H1 (cell line): ENCODE measurements around the gene VHLL. TPM values are rescaled to one million over a fixed set of nuclear protein-coding genes. Genes with fewer than 3 reads are reported as not detected.

Experiments
- CTCF ChIA-PET: fragments of 300-600 bp; sonication (Branson Sonifier 250); formaldehyde crosslinking; loops from one replicate; lab custom pipeline; 2021; ENCODE audit not compliant: partially characterized antibody; lab: Charles Lee
- POLR2A ChIA-PET: fragments of 300-600 bp; sonication (Branson Sonifier 250); formaldehyde crosslinking; loops from one replicate; lab custom pipeline; 2021; ENCODE audit warnings: inconsistent platforms; ENCODE audit not compliant: partially characterized antibody; lab: Charles Lee
- DNase-seq, 2 experiments: peaks; one replicate each; pipeline versions ENCODE4 v3.0.0 to v3.0.0-alpha.2; 2010 to 2022; ENCODE audit warnings: low spot score in 2 of 2, low read depth in 1 of 2, mixed read lengths in 1 of 2
- FAIRE-seq: peaks from 2 replicates; lab custom pipeline; 2011; peaks lifted over from hg19 to GRCh38; lab: Jason Lieb, UNC
- H2AFZ ChIP-seq: 2 replicates; pipeline ENCODE4 v1.8.1; 2012; ENCODE audit warnings: low read length, inconsistent platforms
- H2AK5ac ChIP-seq: 2 replicates; pipeline ENCODE4 v1.6.1; 2013; ENCODE audit warnings: low read depth, low read length
- H2BK120ac ChIP-seq: replicated peaks from 2 replicates; pipeline ENCODE3; 2013; ENCODE audit warnings: low read depth, low read length, inconsistent platforms
- H2BK12ac ChIP-seq: 2 replicates; pipeline ENCODE4 v1.6.1; 2013; ENCODE audit warnings: low read depth, low read length
- H2BK15ac ChIP-seq: 2 replicates; pipeline ENCODE4 v1.6.1; 2013; ENCODE audit warnings: low read length
- H2BK20ac ChIP-seq: 2 replicates; pipeline ENCODE4 v1.6.1; 2013; ENCODE audit warnings: low read length
- H2BK5ac ChIP-seq: 2 replicates; pipeline ENCODE4 v1.6.1; 2013; ENCODE audit warnings: low read depth, low read length
- H3K14ac ChIP-seq: 2 replicates; pipeline ENCODE4 v1.6.1; 2013; ENCODE audit warnings: inconsistent platforms; ENCODE audit not compliant: insufficient read length
- H3K18ac ChIP-seq: 2 replicates; pipeline ENCODE4 v1.6.1; 2013; ENCODE audit warnings: low read length; ENCODE audit errors: extremely low read depth
- H3K23ac ChIP-seq: 2 replicates; pipeline ENCODE4 v1.6.1; 2013; ENCODE audit warnings: inconsistent platforms; ENCODE audit not compliant: insufficient read length
- H3K23me2 ChIP-seq: 2 replicates; pipeline ENCODE4 v1.6.1; 2013; ENCODE audit warnings: low read depth, low read length
- H3K27ac ChIP-seq: 2 replicates; pipeline ENCODE4 v1.6.1; 2011; ENCODE audit warnings: low read depth, low read length, inconsistent platforms
- H3K27me3 ChIP-seq, 4 experiments: replicated peaks in 1 of 4; 1 replicate in 1 of 4; 2 replicates in 3 of 4; pipeline versions ENCODE4 v1.6.1 to v1.8.1; 2011 to 2013; ENCODE audit warnings: low read length in 3 of 4, mild to moderate bottlenecking in 3 of 4, inconsistent platforms in 2 of 4, mixed read lengths in 2 of 4, moderate library complexity in 1 of 4; ENCODE audit not compliant: control insufficient read depth in 3 of 4, insufficient read depth in 3 of 4; ENCODE audit errors: extremely low read depth in 1 of 4
- H3K36me3 ChIP-seq, 4 experiments: 2 replicates each; pipeline versions ENCODE4 v1.6.1 to v1.8.1; 2011 to 2013; ENCODE audit warnings: mild to moderate bottlenecking in 4 of 4, low read length in 3 of 4, moderate library complexity in 2 of 4, control low read depth in 1 of 4, inconsistent platforms in 1 of 4; ENCODE audit not compliant: insufficient read depth in 4 of 4, control insufficient read depth in 2 of 4
- H3K4ac ChIP-seq: replicated peaks from 2 replicates; pipeline ENCODE3; 2013; ENCODE audit warnings: low read length, low read depth, mixed read lengths, inconsistent platforms; ENCODE audit not compliant: insufficient read length
- H3K4me1 ChIP-seq, 4 experiments: replicated peaks in 1 of 4; 1 replicate in 1 of 4; 2 replicates in 3 of 4; pipeline versions ENCODE4 v1.6.1 to v1.8.1; 2011 to 2013; ENCODE audit warnings: low read length in 3 of 4, inconsistent platforms in 2 of 4, mixed read lengths in 1 of 4; ENCODE audit not compliant: insufficient read depth in 4 of 4, control insufficient read depth in 3 of 4
- H3K4me2 ChIP-seq, 2 experiments: 2 replicates each; pipeline versions ENCODE4 v1.6.1 to v1.8.1; 2011 to 2013; ENCODE audit warnings: low read depth in 2 of 2, low read length in 2 of 2, control low read depth in 1 of 2, inconsistent platforms in 1 of 2, mild to moderate bottlenecking in 1 of 2; ENCODE audit not compliant: insufficient read depth in 1 of 2
- H3K4me3 ChIP-seq, 4 experiments: fragments of 200-600, 300-600 bp in 1 of 4; sonication (generic), shearing (Covaris generic), sonication (Bioruptor Twin) in 1 of 4; 2 replicates each; pipeline versions ENCODE4 v1.5.1 to v1.8.1; 2011 to 2016; ENCODE audit warnings: low read length in 4 of 4, low read depth in 3 of 4, control low read depth in 2 of 4, inconsistent platforms in 2 of 4, mild to moderate bottlenecking in 2 of 4, mixed read lengths in 1 of 4, moderate library complexity in 1 of 4; ENCODE audit not compliant: insufficient read depth in 2 of 4; ENCODE audit errors: extremely low read depth in 1 of 4
- H3K56ac ChIP-seq: replicated peaks from 2 replicates; pipeline ENCODE3; 2013; ENCODE audit warnings: low read depth, mild to moderate bottlenecking, mixed read lengths, low read length, inconsistent platforms; ENCODE audit not compliant: insufficient read length
- H3K79me1 ChIP-seq: 2 replicates; pipeline ENCODE4 v1.6.1; 2013; ENCODE audit warnings: low read depth, low read length, control low read depth
- H3K79me2 ChIP-seq, 2 experiments: 2 replicates each; pipeline versions ENCODE4 v1.6.1 to v1.8.1; 2012 to 2013; ENCODE audit warnings: low read length in 2 of 2, mild to moderate bottlenecking in 2 of 2, inconsistent platforms in 1 of 2; ENCODE audit not compliant: insufficient read depth in 2 of 2, control insufficient read depth in 1 of 2
- H3K9ac ChIP-seq, 4 experiments: replicated peaks in 1 of 4; 1 replicate in 1 of 4; 2 replicates in 3 of 4; pipeline versions ENCODE4 v1.6.1 to v1.8.1; 2011 to 2013; ENCODE audit warnings: low read depth in 3 of 4, low read length in 3 of 4, control low read depth in 2 of 4, mild to moderate bottlenecking in 2 of 4, moderate library complexity in 2 of 4, inconsistent platforms in 1 of 4; ENCODE audit errors: extremely low read depth in 1 of 4
- H3K9me3 ChIP-seq, 2 experiments: 2 replicates each; pipeline versions ENCODE4 v1.6.1 to v1.8.1; 2012 to 2013; ENCODE audit warnings: mild to moderate bottlenecking in 2 of 2, moderate library complexity in 2 of 2, control low read depth in 1 of 2, inconsistent platforms in 1 of 2, low read depth in 1 of 2, low read length in 1 of 2, mixed read lengths in 1 of 2; ENCODE audit not compliant: insufficient read depth in 2 of 2
- H4K20me1 ChIP-seq, 2 experiments: replicated peaks in 1 of 2; 2 replicates each; pipeline versions ENCODE3 to v1.8.1; 2011 to 2013; ENCODE audit warnings: inconsistent platforms in 2 of 2, low read length in 2 of 2, mild to moderate bottlenecking in 1 of 2; ENCODE audit not compliant: insufficient read depth in 2 of 2, control insufficient read depth in 1 of 2
- H4K5ac ChIP-seq: 2 replicates; pipeline ENCODE4 v1.6.1; 2013; ENCODE audit warnings: low read length, low read depth, mixed read lengths, inconsistent platforms; ENCODE audit not compliant: insufficient read length
- H4K8ac ChIP-seq: 2 replicates; pipeline ENCODE4 v1.8.0; 2013; ENCODE audit warnings: mild to moderate bottlenecking, moderate library complexity, low read length, inconsistent platforms; ENCODE audit not compliant: insufficient read depth; ENCODE audit errors: extremely low read depth
- H4K91ac ChIP-seq: replicated peaks from 2 replicates; pipeline ENCODE3; 2013; ENCODE audit warnings: low read length, mixed read lengths, inconsistent platforms; ENCODE audit not compliant: insufficient read length
- POLR2A ChIP-seq, 2 experiments: IDR thresholded peaks; 1 replicate in 1 of 2; 2 replicates in 1 of 2; pipeline ENCODE4 v1.6.1; 2011; ENCODE audit warnings: low read depth in 2 of 2, low read length in 2 of 2, mild to moderate bottlenecking in 2 of 2; ENCODE audit errors: control extremely low read depth in 1 of 2
- TBP ChIP-seq: IDR thresholded peaks from 2 replicates; pipeline ENCODE4 v1.6.1; 2011; ENCODE audit warnings: low read depth, low read length, improper control_type of control experiment
- WGBS, 2 experiments: shearing (Covaris generic) in 1 of 2; methylation state at CpG; one replicate each; pipeline versions ENCODE4 v1.1.6 to v1.1.7; 2013 to 2015; ENCODE audit warnings: low lambda C conversion rate in 2 of 2, mixed read lengths in 2 of 2, inconsistent platforms in 1 of 2, low coverage in 1 of 2, missing lambda C conversion rate in 1 of 2; ENCODE audit not compliant: insufficient replicate concordance in 2 of 2, insufficient coverage in 1 of 2, insufficient read length in 1 of 2; ENCODE audit errors: extremely low coverage in 1 of 2, missing lambda C conversion rate in 1 of 2; 5-methylcytosine and 5-hydroxymethylcytosine counted together
- polyA plus RNA-seq, 7 experiments: library from polyadenylated mRNA; depleted of rRNA in 3 of 7; stranded (reverse) in 5 of 7; unstranded in 2 of 7; fragments of >200 nt in 5 of 7; fragments of 200-250 nt in 2 of 7; gene quantifications; 1 replicate in 5 of 7; 2 replicates in 1 of 7; 4 replicates in 1 of 7; pipeline versions ENCODE4 v1.2.1 to v1.2.3, GENCODE V29; 2011 to 2013; ENCODE audit warnings: missing spikeins in 2 of 7, mixed read lengths in 2 of 7
- total RNA-seq: library from RNA; stranded (reverse); fragmentation: NEBNext Ultra II Directional; extraction: Animal tissue kit (Norgen Biotek cat#: 25700); gene quantifications from 2 replicates; pipeline ENCODE4 v1.2.1, GENCODE V29; 2021
- TF ChIP-seq, protein P1 (sequence below): IDR thresholded peaks from 2 replicates; pipeline ENCODE4 v1.6.1; 2012; ENCODE audit warnings: low read length, inconsistent platforms

Gene VHLL
- total and polyA plus RNA-seq, 2 of the 8 experiments (the other 6 are each of a cell fraction or from before 2014, with no cell fraction given): not detected

DNA sequence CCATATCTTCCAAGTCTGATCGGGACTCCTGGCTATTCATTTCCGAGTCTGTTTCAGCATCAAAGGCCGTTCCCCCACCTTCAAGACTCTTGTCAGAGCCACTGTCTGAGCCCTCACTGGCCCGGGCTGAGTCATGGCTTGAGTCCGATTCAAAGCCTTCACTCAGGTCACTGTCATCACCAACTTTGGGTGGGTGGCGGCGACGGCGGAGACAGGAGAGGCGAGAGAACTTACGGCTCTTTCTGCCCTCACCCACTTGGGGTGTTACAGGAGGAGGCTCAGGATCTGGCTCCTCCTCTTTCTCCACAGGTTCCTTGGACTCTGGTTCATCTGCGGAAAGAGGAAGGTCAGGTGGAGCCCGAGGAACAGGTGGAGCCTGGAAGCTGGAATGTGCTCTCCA is 33.1 kb downstream of the VHLL start:
- no peak overlapping the region for H2BK120ac ChIP-seq
- no peak overlapping the region for H3K4me2 ChIP-seq
- H2BK12ac ChIP-seq: no peak overlapping the region
- H3K23ac ChIP-seq: no peak overlapping the region
- no peaks in the 10 kb centered on the region for H3K23me2 ChIP-seq
- H3K4me1 ChIP-seq: no peaks in the 10 kb centered on the region
- peaks cover 0 to 2% of the 10 kb centered on the region in 2 experiments; a peak in 1 of 4 replicates for H3K9me3 ChIP-seq
- no peak overlapping the region for H2BK20ac ChIP-seq
- no peaks in the 10 kb centered on the region for H3K79me1 ChIP-seq
- H2AFZ ChIP-seq: no peak overlapping the region
- H3K27me3 ChIP-seq: no peaks in the 10 kb centered on the region
- DNase-seq: no peak
- H2BK15ac ChIP-seq: no peak overlapping the region
- H3K56ac ChIP-seq: no peak overlapping the region
- H2BK5ac ChIP-seq: no peak overlapping the region
- H4K8ac ChIP-seq: no peak overlapping the region
- no peak for FAIRE-seq
- no peak overlapping the region for H4K5ac ChIP-seq
- H3K18ac ChIP-seq: no peak overlapping the region
- POLR2A ChIA-PET: no interaction called here
- H3K14ac ChIP-seq: no peak overlapping the region
- H3K79me2 ChIP-seq: no peaks in the 10 kb centered on the region
- H4K91ac ChIP-seq: no peak overlapping the region
- H4K20me1 ChIP-seq: peaks cover 0 to 6% of the 10 kb centered on the region in 2 experiments
- 96% methylated on average over 13 of the region's 13 CpGs; no CpG with 5 or more reads in 1 of the 2 experiments for WGBS, 2 experiments
- H2AK5ac ChIP-seq: no peak overlapping the region
- no peak overlapping the region for H3K9ac ChIP-seq
- peaks cover 41 to 82% (median 73%) of the 10 kb centered on the region in 4 experiments for H3K36me3 ChIP-seq
- TF ChIP-seq TBP: no peak
- TF ChIP-seq POLR2A (IDR thresholded peaks at IDR 0.05; ENCODE audit: control extremely low read depth in 1 of 2, low read depth in 2 of 2, low read length in 2 of 2): 0 out of 3 replicates have a peak, but pooled peaks of 1 of the 2 experiments have one; percentile 4
- TF ChIP-seq, protein P1, sequence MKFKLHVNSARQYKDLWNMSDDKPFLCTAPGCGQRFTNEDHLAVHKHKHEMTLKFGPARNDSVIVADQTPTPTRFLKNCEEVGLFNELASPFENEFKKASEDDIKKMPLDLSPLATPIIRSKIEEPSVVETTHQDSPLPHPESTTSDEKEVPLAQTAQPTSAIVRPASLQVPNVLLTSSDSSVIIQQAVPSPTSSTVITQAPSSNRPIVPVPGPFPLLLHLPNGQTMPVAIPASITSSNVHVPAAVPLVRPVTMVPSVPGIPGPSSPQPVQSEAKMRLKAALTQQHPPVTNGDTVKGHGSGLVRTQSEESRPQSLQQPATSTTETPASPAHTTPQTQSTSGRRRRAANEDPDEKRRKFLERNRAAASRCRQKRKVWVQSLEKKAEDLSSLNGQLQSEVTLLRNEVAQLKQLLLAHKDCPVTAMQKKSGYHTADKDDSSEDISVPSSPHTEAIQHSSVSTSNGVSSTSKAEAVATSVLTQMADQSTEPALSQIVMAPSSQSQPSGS: no peak
- H3K4ac ChIP-seq: no peak overlapping the region
- CTCF ChIA-PET: interaction anchor here (0.8 kb wide), 1 partner anchor 181 kb away, joined by 4 read pairs; no protein-coding TSS in a partner anchor
- H3K4me3 ChIP-seq: no peak overlapping the region
- H3K27ac ChIP-seq: no peak overlapping the region
